Neural progenitor cell (in vitro differentiated cells): ENCODE data around the gene PATJ. TPM values are rescaled to one million over a fixed set of nuclear protein-coding genes. Genes with fewer than 3 reads are reported as not detected.

Experiments used
- DNase-seq: peaks from one replicate; pipeline ENCODE4 v3.0.0-alpha.2; 2016; ENCODE audit warnings: low spot score
- H2AFZ ChIP-seq: fragments of 200-600 bp; sonication (generic); replicated peaks from 2 replicates; pipeline ENCODE4 v1.6.1; 2016; ENCODE audit warnings: antibody characterized with exemption
- H3F3A ChIP-seq: fragments of 200-600 bp; sonication (generic); 2 replicates; pipeline ENCODE4 v1.6.1; 2016; ENCODE audit warnings: antibody characterized with exemption, low read depth
- H3K27ac ChIP-seq: fragments of 200-600 bp; sonication (generic); 2 replicates; pipeline ENCODE4 v1.5.1; 2016; ENCODE audit warnings: mild to moderate bottlenecking
- H3K27me3 ChIP-seq: fragments of 200-600 bp; sonication (generic); 2 replicates; pipeline ENCODE4 v1.6.1; 2016; ENCODE audit warnings: mild to moderate bottlenecking, moderate library complexity
- H3K36me3 ChIP-seq: fragments of 200-600 bp; sonication (generic); 2 replicates; pipeline ENCODE4 v1.5.1; 2016
- H3K4me1 ChIP-seq: fragments of 200-600 bp; sonication (generic); 2 replicates; pipeline ENCODE4 v1.6.1; 2016; ENCODE audit warnings: mixed run types
- H3K4me2 ChIP-seq: fragments of 200-600 bp; sonication (generic); 2 replicates; pipeline ENCODE4 v1.6.1; 2016
- H3K4me3 ChIP-seq: fragments of 200-600 bp; sonication (generic); 2 replicates; pipeline ENCODE4 v1.5.1; 2016
- H3K79me2 ChIP-seq: fragments of 200-600 bp; sonication (generic); 2 replicates; pipeline ENCODE4 v1.6.1; 2016; ENCODE audit warnings: low read depth
- H3K9ac ChIP-seq: fragments of 200-600 bp; sonication (generic); 2 replicates; pipeline ENCODE4 v1.6.1; 2016
- H3K9me3 ChIP-seq: fragments of 200-600 bp; sonication (generic); 2 replicates; pipeline ENCODE4 v1.5.1; 2016; ENCODE audit warnings: low read depth
- H4K20me1 ChIP-seq: fragments of 200-600 bp; sonication (generic); 2 replicates; pipeline ENCODE4 v1.6.1; 2016; ENCODE audit warnings: low read depth
- H3K27ac Mint-ChIP-seq: 3 replicates; pipeline ENCODE4 v1.8.0; 2021; ENCODE audit warnings: mixed read lengths
- H3K27me3 Mint-ChIP-seq: 2 replicates; pipeline ENCODE4 v1.8.0; 2022; ENCODE audit warnings: low read depth, mild to moderate bottlenecking, inconsistent platforms, moderate library complexity, mixed read lengths; ENCODE audit not compliant: insufficient read depth
- H3K36me3 Mint-ChIP-seq: 3 replicates; pipeline ENCODE4 v1.8.0; 2021; ENCODE audit warnings: mixed read lengths
- H3K4me1 Mint-ChIP-seq: 3 replicates; pipeline ENCODE4 v1.8.0; 2021; ENCODE audit warnings: mixed read lengths
- H3K4me3 Mint-ChIP-seq: 3 replicates; pipeline ENCODE4 v1.8.0; 2021; ENCODE audit warnings: mild to moderate bottlenecking, moderate library complexity, mixed read lengths
- H3K9me3 Mint-ChIP-seq: 3 replicates; pipeline ENCODE4 v1.8.0; 2020; ENCODE audit warnings: mixed read lengths
- CTCF ChIP-seq: fragments of 200-600 bp; sonication (generic); IDR thresholded peaks from 2 replicates; pipeline ENCODE4 v1.5.1; 2017; ENCODE audit warnings: antibody characterized with exemption, mild to moderate bottlenecking
- EZH2 ChIP-seq: fragments of 200-600 bp; sonication (generic); IDR thresholded peaks from 2 replicates; pipeline ENCODE4 v1.6.1; 2017; ENCODE audit warnings: antibody characterized with exemption, mild to moderate bottlenecking, moderate library complexity
- EZH2phosphoT487 ChIP-seq: fragments of 200-600 bp; sonication (generic); IDR thresholded peaks from 2 replicates; pipeline ENCODE4 v1.6.1; 2017; ENCODE audit warnings: antibody characterized with exemption
- total RNA-seq: library from RNA; depleted of rRNA; stranded (reverse); fragments of >200 nt; gene quantifications from 2 replicates; pipeline ENCODE4 v1.2.3, GENCODE V29; 2015; ENCODE audit warnings: low replicate concordance

PATJ gene
- total RNA-seq, 1 donor from 2014 or later = 24.8 TPM

- no peaks in the 10 kb centered on the region for H3K4me1 Mint-ChIP-seq
- Histone ChIP-seq H3F3A (no peaks in the 10 kb centered on the region), H3K36me3 (no peaks in the 10 kb centered on the region), H3K79me2 (no peaks in the 10 kb centered on the region), H3K4me2 (no peak overlapping the region), H3K27me3 (no peaks in the 10 kb centered on the region), H2AFZ (no peak overlapping the region), H3K9me3 (no peaks in the 10 kb centered on the region), H4K20me1 (no peaks in the 10 kb centered on the region), H3K9ac (no peak overlapping the region), H3K4me3 (no peak overlapping the region), H3K4me1 (no peaks in the 10 kb centered on the region), H3K27ac (no peak overlapping the region)
- H3K36me3 Mint-ChIP-seq = no peaks in the 10 kb centered on the region
- H3K27me3 Mint-ChIP-seq = peaks cover 3% of the 10 kb centered on the region
- no peak overlapping the region for H3K4me3 Mint-ChIP-seq
- DNase-seq = no peak
- H3K27ac Mint-ChIP-seq = no peak overlapping the region
- no peaks in the 10 kb centered on the region for H3K9me3 Mint-ChIP-seq
- TF ChIP-seq EZH2 (no peak), EZH2phosphoT487 (no peak), CTCF (no peak)
These were observed 268.7 kb downstream of the PATJ start for GRCh38 chr1:62011006-62011405.

GRCh38 chr1:62012095-62012494, 269.8 kb downstream of the PATJ start:
- H3K9me3 Mint-ChIP-seq = no peaks in the 10 kb centered on the region
- H3K27me3 ChIP-seq = no peaks in the 10 kb centered on the region
- H3K4me1 ChIP-seq = no peaks in the 10 kb centered on the region
- no peak for DNase-seq
- H3K9ac ChIP-seq = no peak overlapping the region
- H4K20me1 ChIP-seq = no peaks in the 10 kb centered on the region
- no peaks in the 10 kb centered on the region for H3K9me3 ChIP-seq
- H3K27me3 Mint-ChIP-seq = peaks cover 3% of the 10 kb centered on the region
- H3K79me2 ChIP-seq = no peaks in the 10 kb centered on the region
- H3K27ac ChIP-seq = no peak overlapping the region
- H3K4me3 Mint-ChIP-seq = no peak overlapping the region
- no peaks in the 10 kb centered on the region for H3F3A ChIP-seq
- H3K4me3 ChIP-seq = no peak overlapping the region
- no peaks in the 10 kb centered on the region for H3K36me3 Mint-ChIP-seq
- no peaks in the 10 kb centered on the region for H3K36me3 ChIP-seq
- TF ChIP-seq CTCF = no peak
- TF ChIP-seq EZH2phosphoT487 = no peak
- no peak for TF ChIP-seq EZH2
- no peak overlapping the region for H3K27ac Mint-ChIP-seq
- H2AFZ ChIP-seq = no peak overlapping the region
- no peak overlapping the region for H3K4me2 ChIP-seq
- H3K4me1 Mint-ChIP-seq = no peaks in the 10 kb centered on the region

- H3K36me3 Mint-ChIP-seq = no peaks in the 10 kb centered on the region
These were observed 270.6 kb downstream of the PATJ start for GRCh38 chr1:62012836-62013235.

More at GRCh38 chr1:62012836-62013235, 270.6 kb downstream of the PATJ start:
- Mint-ChIP-seq H3K4me1 (no peaks in the 10 kb centered on the region), H3K4me3 (no peak overlapping the region), H3K27me3 (peaks cover 3% of the 10 kb centered on the region), H3K9me3 (no peaks in the 10 kb centered on the region), H3K27ac (no peak overlapping the region)
- no peak for DNase-seq
- H3K9ac ChIP-seq = no peak overlapping the region
- H3K9me3 ChIP-seq = no peaks in the 10 kb centered on the region
- no peak overlapping the region for H3K4me3 ChIP-seq
- TF ChIP-seq EZH2 = no peak
- TF ChIP-seq CTCF = no peak
- TF ChIP-seq EZH2phosphoT487 = no peak
- no peaks in the 10 kb centered on the region for H3F3A ChIP-seq
- H3K27me3 ChIP-seq = no peaks in the 10 kb centered on the region
- H3K4me2 ChIP-seq = no peak overlapping the region
- no peaks in the 10 kb centered on the region for H4K20me1 ChIP-seq
- no peaks in the 10 kb centered on the region for H3K36me3 ChIP-seq
- H3K4me1 ChIP-seq = no peaks in the 10 kb centered on the region
- no peak overlapping the region for H3K27ac ChIP-seq
- H3K79me2 ChIP-seq = no peaks in the 10 kb centered on the region
- H2AFZ ChIP-seq = no peak overlapping the region
